GM21447 (cell line): ENCODE measurements around the gene JCAD.
"Not testable (repeated sequence)": the region's sequence is repeated elsewhere in the genome, so short reads cannot be mapped to it uniquely, and the experiment has no call there.

Source experiments
- ATAC-seq: cut with Tn5 transposase; IDR thresholded peaks from one replicate; pipeline ENCODE4 v1.9.1; 2021; ENCODE audit not compliant: unreplicated experiment

Gene JCAD

GRCh38 chr10:30059209-30060107 is at the start of gene JCAD:
Gene JCAD, minus strand, starts transcription at chr10:30059586. Its CDS starts 11,774 bp downstream, at chr10:30047812.
- no peak for ATAC-seq

GRCh38 chr10:30106987-30107386 is 47.6 kb upstream of the JCAD start:
- no peak for ATAC-seq

- no peak for ATAC-seq
These were observed 44.4 kb upstream of the JCAD start for GRCh38 chr10:30103595-30104320.

GRCh38 chr10:30099706-30100105 is 40.3 kb upstream of the JCAD start:
- ATAC-seq: not testable (repeated sequence)

GRCh38 chr10:30099101-30099500 is 39.7 kb upstream of the JCAD start:
- no peak for ATAC-seq

- no peak for ATAC-seq
These were observed 39.2 kb upstream of the JCAD start for GRCh38 chr10:30098629-30099028.

- no peak for ATAC-seq
These were observed 37.2 kb upstream of the JCAD start for GRCh38 chr10:30096564-30096963.

GRCh38 chr10:30095631-30096422 is 36.4 kb upstream of the JCAD start:
- ATAC-seq: no peak

- no peak for ATAC-seq
These were observed 35.2 kb upstream of the JCAD start for GRCh38 chr10:30094601-30095000.

- ATAC-seq: no peak
These were observed 34.0 kb upstream of the JCAD start for GRCh38 chr10:30093303-30093950.

- ATAC-seq: no peak
These were observed 32.9 kb upstream of the JCAD start for GRCh38 chr10:30092151-30092790.

- ATAC-seq: no peak
These were observed 31.8 kb upstream of the JCAD start for GRCh38 chr10:30091136-30091535.

GRCh38 chr10:30088178-30088577 is 28.8 kb upstream of the JCAD start:
- ATAC-seq: no peak

- no peak for ATAC-seq
These were observed 24.5 kb upstream of the JCAD start for GRCh38 chr10:30083934-30084333.

GRCh38 chr10:30081182-30081581 is 21.8 kb upstream of the JCAD start:
- no peak for ATAC-seq

GRCh38 chr10:30080161-30080560 is 20.8 kb upstream of the JCAD start:
- no peak for ATAC-seq

- no peak for ATAC-seq
These were observed 20.0 kb upstream of the JCAD start for GRCh38 chr10:30079408-30079807.

GRCh38 chr10:30075481-30075880 is 16.1 kb upstream of the JCAD start:
- no peak for ATAC-seq

GRCh38 chr10:30074933-30075332 is 15.5 kb upstream of the JCAD start:
- ATAC-seq: no peak

GRCh38 chr10:30074090-30074489 is 14.7 kb upstream of the JCAD start:
- ATAC-seq: no peak

GRCh38 chr10:30073767-30074060 is 14.3 kb upstream of the JCAD start:
- no peak for ATAC-seq
